Activated CD4-positive, CD25-positive, alpha-beta regulatory T cell treated with anti-CD3 and anti-CD28 coated beads, Interleukin-2, amount 50 U/mL, for 72 hours (primary cell): Measurements from ENCODE around the gene CSK.
"Not testable (repeated sequence)": the region's sequence is repeated elsewhere in the genome, so short reads cannot be mapped to it uniquely, and the experiment has no call there.

Experiments used
- DNase-seq: peaks from one replicate; pipeline ENCODE4 v3.0.0; 2021

The CSK gene

DNA sequence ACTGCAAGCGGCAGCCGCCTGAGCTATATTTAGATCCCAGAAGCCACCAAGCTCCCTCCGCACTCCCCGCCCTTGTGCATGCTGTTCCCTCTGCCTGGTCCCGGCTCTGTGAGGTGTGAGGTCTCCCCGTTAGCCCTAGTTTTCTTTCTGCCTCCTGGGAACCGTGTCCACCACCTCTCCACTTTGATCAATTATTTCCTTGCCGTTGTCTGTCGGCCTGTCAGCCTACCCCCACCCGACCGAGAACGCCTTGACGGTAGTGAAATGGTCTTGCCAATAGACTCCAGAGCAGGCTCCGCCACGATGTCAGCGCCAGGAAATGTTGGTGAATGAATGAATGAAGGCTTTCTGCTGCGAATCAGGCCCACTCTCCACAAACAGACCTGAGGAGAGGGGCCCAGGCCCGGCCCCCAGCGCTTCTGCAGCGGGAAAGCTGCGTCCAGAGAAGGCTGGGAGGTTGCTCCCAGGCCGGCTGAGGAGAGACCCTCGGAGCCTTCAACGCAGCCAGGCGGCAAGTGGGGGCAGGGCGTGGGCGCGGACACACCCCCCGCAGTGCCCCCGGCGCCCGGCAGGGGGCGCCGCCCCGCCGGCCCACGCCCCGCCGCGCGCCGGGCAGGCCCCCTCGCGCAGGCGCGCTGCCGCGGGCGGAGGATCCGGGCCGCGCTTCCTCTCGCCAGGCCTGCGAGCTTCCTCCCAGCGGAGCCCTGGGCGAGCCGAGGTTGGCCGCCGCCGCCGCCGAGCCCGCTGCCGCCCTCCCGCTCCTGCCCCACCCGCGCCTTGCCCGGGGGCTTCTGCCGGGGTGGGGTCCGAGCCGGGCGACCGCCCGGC, at the start of gene CSK:
Gene CSK, plus strand, starts transcription at position 650 of the 828 bp plus-strand sequence. CDS start 16,218 bp downstream, outside the sequence.
- peak; percentile 85 for DNase-seq

GRCh38 chr15:74732846-74733245, 49.0 kb upstream of the CSK start:
- DNase-seq = no peak

DNA sequence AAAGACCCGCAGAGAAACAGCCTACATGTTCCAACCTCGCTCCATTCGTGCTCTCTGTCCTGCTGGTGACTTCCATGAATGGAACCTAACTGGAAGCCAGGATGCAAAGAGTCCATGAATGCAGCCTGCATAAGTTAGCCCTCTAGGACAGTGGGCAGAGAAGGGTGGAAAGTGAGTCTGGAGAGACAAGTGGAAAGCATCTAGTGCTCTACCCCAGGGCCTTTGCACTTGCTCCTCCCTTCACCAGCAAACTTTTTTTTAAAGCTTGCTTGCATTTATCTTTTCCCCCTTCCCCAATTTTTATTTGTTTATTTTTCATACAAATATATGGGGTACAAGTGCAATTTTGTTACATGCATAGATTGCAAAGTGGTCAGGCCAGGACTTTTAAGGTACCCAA, 48.6 kb upstream of the CSK start:
- no peak for DNase-seq

GRCh38 chr15:74735305-74735704, 46.6 kb upstream of the CSK start:
- no peak for DNase-seq

DNA sequence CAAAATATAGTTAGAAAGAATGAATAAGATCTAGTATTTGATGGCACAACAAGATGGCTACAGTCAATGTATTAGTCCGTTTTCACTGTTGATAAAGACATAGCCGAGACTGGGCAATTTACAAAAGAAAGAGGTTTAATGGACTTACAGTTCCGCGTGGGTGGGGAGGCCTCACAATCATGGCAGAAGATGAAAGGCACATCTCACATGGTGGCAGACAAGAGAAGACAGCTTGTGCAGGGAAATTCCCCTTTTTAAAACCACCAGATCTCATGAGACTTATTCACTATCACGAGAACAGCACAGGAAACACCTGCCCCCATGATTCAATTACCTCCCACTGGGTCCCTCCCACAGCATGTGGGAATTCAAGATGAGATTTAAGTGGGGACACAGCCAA, 43.6 kb upstream of the CSK start:
- not testable (repeated sequence) for DNase-seq

DNA sequence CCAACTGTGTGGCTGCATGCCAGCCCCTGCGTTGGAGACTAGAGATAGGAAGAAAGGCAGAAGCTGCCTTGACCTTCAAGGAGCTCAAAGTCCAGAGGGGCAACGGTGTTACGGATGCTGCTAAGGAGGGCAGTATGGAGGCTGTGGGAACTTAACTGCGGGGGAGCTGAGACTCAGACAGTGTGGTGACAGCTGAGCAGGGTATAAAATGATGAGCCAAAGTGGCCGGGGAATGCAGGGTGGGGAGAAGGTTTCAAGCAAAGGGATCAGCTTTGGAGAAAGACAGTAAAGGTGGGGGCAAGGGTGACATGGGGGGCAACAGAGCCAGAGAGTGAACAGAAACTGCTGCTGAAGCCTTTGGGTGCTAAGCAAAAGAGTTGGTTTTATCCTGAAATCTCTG, 39.5 kb upstream of the CSK start:
- no peak for DNase-seq

GRCh38 chr15:74746389-74746788, 35.5 kb upstream of the CSK start:
- no peak for DNase-seq

DNA sequence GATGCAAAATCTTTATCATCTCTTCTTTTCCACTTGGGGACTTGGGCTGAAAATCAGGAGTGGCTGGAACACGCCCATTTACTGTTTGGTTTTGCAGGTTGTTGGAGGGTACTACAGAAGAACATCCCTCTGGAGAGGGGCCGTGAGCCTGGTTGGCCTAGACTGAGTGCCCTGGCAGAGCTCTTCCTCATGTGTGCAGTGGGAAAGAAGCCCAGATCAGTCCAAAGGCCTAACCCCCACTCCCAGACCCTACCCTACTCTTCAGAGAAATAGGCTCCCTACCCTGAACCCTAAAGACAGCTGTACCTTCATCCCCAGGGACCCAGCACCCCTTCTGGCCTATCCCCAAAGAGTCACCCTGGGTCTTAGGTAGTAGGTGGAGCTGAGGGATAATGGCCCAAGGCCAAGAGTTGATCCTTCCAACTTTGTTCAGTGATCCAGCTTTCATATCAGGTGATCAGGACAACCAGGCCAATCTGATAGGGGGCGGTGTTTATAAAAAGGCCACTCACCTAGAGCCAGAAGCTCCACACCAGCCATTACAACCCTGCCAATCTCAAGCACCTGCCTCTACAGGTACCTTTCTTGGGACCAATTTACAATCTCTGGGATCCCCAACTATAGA, 33.4 kb upstream of the CSK start, which contains the start of gene CYP1A2:
Gene CYP1A2, plus strand, starts transcription at position 524 of the 625 bp plus-strand sequence. CDS start 894 bp downstream, outside the sequence.
- DNase-seq = no peak

- DNase-seq = no peak
These were observed 32.0 kb upstream of the CSK start for GRCh38 chr15:74749832-74750231.

DNA sequence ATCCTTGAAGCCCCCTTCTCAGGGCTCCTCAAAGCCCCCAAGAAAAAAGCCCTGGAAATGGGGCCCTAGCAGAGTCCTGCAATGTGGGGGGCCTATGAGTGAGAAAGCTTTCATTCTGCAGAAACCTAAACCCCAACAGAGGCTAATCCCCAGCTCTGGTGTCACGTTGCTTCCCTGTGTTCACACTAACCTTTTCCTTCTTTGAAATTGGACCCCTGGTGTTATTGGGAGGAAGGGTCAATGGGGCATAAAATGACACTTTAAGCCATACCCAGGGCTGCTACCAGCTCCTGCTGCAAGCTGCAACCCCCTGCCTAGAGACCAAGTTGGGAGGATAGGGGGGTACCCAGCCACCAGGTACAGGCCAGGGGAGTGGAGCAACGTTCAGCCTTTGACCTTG, 31.1 kb upstream of the CSK start:
- no peak for DNase-seq

DNA sequence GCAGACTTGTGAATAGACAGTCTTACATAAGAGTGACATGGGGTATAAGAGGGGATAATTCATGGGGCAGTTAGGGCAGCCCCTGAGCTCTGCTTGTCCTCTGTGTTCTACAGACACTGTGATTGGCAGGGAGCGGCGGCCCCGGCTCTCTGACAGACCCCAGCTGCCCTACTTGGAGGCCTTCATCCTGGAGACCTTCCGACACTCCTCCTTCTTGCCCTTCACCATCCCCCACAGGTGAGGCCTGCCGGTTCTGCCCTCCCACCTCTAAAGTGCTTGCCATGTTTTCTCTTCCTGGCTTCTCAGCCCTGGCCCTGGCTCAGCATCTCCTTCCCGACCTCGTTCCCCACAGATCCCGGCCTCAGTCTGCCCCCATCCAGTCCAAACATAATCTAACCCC, 29.9 kb upstream of the CSK start:
- no peak for DNase-seq

- DNase-seq = no peak
These were observed 29.3 kb upstream of the CSK start for GRCh38 chr15:74752531-74752930.

GRCh38 chr15:74754593-74755215, 27.2 kb upstream of the CSK start:
- DNase-seq = no peak

DNA sequence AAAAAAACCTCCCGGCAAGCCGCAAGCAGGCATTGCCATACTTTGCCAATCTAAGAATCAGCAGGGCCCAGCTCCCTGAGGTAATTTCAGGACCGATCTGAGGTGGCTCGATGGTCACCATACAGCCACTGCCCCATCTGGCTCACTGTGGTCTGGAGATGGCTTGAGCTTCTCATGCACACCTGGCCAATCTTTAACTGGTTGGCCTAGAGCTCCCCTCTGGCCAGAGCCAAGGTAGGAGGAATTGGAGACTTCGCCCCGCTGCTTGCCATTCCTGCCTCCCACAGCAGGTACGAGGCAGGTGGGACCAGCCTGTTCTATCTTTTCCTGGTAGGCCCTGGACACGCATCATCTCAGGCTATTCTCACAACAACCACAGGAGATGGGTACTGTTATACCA, 23.1 kb upstream of the CSK start:
- no peak for DNase-seq

DNA sequence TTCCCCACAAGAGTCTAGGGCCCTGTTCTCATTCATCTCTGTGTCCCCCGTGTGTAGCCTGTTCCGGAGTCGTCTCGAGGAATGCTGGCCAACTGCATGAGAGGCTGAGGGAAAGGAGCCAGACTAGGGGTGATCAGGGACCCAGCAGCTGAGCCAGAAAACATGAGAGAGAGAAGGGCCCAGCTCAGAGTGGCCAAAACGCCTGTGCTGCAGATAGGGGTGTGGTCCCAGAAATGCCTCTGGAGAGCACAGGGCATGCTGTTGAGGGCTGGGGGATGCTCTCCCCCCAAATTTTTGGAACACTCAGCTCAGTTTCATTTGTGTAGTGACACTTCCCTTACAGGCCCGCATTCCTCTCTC, 19.1 kb upstream of the CSK start:
- no peak for DNase-seq

DNA sequence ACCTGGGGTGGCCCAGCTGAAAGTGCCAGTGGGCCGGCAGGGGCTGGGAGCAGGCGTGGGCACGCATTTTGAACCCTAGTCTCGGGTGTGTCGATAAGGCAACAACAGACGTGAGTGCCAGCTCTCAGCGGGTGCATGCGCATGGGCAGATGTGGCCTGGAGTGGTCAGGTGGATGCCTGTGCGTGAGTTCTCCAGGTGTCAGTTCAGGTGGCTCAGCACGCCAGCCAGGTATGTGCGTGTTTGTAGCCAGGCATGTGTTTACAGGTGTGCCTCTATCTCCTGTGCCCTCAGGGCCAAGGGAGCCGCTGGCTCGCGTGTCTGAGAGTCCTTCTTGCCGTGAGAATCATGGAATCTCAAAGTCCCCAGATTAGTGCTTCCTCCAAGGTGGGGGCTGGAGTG, 18.5 kb upstream of the CSK start:
- no peak for DNase-seq

- DNase-seq = no peak
These were observed 14.4 kb upstream of the CSK start for GRCh38 chr15:74767167-74768098.

DNA sequence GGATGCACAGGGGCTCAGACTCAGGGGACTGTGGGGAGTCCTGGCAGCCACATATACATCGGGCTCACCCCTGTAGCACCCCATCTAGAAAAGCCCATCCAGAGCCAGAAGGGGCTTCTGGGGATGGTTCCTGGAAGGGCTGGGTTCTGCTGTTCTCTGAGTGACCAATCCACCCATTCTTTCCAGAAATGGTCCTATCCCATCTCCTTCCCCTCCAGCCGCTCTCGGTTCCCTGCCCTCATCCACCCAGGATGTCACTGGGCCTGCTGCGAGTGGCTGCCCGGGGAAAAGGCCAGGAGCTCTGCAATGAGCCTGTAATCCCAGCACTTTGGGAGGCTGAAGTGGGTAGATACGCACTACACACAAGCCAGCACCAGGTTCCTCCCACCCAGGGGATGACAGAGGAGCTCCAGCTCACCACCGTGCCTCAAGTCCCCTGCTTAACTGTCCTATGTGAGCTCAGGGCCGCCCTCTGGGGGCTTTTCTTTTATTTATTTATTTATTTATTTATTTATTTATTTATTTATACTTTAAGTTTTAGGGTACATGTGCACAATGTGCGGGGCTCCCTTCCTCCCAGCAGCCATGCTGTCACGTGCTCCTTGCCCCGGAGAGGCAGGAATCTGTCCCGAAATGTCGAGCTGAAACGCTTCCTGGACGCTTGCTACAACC, 13.6 kb upstream of the CSK start:
- DNase-seq = no peak

DNA sequence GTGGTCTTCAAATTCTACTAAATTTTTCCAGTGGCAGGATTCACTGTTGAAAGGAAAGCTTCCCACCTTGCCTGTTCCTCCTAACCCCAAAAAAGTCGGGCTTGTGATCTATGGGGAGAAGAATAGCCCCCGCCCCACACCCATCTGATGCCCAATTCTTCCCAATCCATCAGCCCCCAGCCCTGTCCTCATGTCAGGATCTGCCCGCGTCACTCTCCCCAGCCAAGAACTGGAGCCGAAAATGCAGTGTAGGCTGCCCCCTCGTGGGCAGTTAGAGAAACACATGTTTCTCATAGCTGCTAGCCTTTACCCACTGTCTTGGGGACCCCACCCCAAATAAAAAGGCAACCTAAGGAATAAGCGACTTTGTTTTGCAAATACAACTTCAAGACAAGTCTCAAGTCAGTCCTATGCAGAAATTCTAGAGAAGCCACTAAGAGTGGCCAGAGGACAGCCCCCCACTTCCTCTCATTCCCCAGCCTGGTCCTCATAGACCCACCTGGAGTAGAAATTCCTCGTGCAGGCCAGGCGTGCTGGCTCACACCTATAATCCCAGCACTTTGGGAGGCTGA, 13.0 kb upstream of the CSK start:
- peak; percentile 66 for DNase-seq

- no peak for DNase-seq
These were observed 12.3 kb upstream of the CSK start for GRCh38 chr15:74769463-74770025.

GRCh38 chr15:74770211-74770903, 11.5 kb upstream of the CSK start:
- no peak for DNase-seq
